H1 (cell line): ENCODE results near the gene TMEM97. TPM values are rescaled to one million over a fixed set of nuclear protein-coding genes. Genes with fewer than 3 reads are reported as not detected.

Experiments
- CTCF ChIA-PET: fragments of 300-600 bp; sonication (Branson Sonifier 250); formaldehyde crosslinking; loops from one replicate; lab custom pipeline; 2021; ENCODE audit not compliant: partially characterized antibody; lab: Charles Lee
- POLR2A ChIA-PET: fragments of 300-600 bp; sonication (Branson Sonifier 250); formaldehyde crosslinking; loops from one replicate; lab custom pipeline; 2021; ENCODE audit warnings: inconsistent platforms; ENCODE audit not compliant: partially characterized antibody; lab: Charles Lee
- DNase-seq, 2 experiments: peaks; one replicate each; pipeline versions ENCODE4 v3.0.0 to v3.0.0-alpha.2; 2010 to 2022; ENCODE audit warnings: low spot score in 2 of 2, low read depth in 1 of 2, mixed read lengths in 1 of 2
- FAIRE-seq: peaks from 2 replicates; lab custom pipeline; 2011; peaks lifted over from hg19 to GRCh38; lab: Jason Lieb, UNC
- H2AFZ ChIP-seq: 2 replicates; pipeline ENCODE4 v1.8.1; 2012; ENCODE audit warnings: low read length, inconsistent platforms
- H2AK5ac ChIP-seq: 2 replicates; pipeline ENCODE4 v1.6.1; 2013; ENCODE audit warnings: low read depth, low read length
- H2BK120ac ChIP-seq: replicated peaks from 2 replicates; pipeline ENCODE3; 2013; ENCODE audit warnings: low read depth, low read length, inconsistent platforms
- H2BK12ac ChIP-seq: 2 replicates; pipeline ENCODE4 v1.6.1; 2013; ENCODE audit warnings: low read depth, low read length
- H2BK15ac ChIP-seq: 2 replicates; pipeline ENCODE4 v1.6.1; 2013; ENCODE audit warnings: low read length
- H2BK20ac ChIP-seq: 2 replicates; pipeline ENCODE4 v1.6.1; 2013; ENCODE audit warnings: low read length
- H2BK5ac ChIP-seq: 2 replicates; pipeline ENCODE4 v1.6.1; 2013; ENCODE audit warnings: low read depth, low read length
- H3K14ac ChIP-seq: 2 replicates; pipeline ENCODE4 v1.6.1; 2013; ENCODE audit warnings: inconsistent platforms; ENCODE audit not compliant: insufficient read length
- H3K18ac ChIP-seq: 2 replicates; pipeline ENCODE4 v1.6.1; 2013; ENCODE audit warnings: low read length; ENCODE audit errors: extremely low read depth
- H3K23ac ChIP-seq: 2 replicates; pipeline ENCODE4 v1.6.1; 2013; ENCODE audit warnings: inconsistent platforms; ENCODE audit not compliant: insufficient read length
- H3K23me2 ChIP-seq: 2 replicates; pipeline ENCODE4 v1.6.1; 2013; ENCODE audit warnings: low read depth, low read length
- H3K27ac ChIP-seq: 2 replicates; pipeline ENCODE4 v1.6.1; 2011; ENCODE audit warnings: low read depth, low read length, inconsistent platforms
- H3K27me3 ChIP-seq, 4 experiments: replicated peaks in 1 of 4; 1 replicate in 1 of 4; 2 replicates in 3 of 4; pipeline versions ENCODE4 v1.6.1 to v1.8.1; 2011 to 2013; ENCODE audit warnings: low read length in 3 of 4, mild to moderate bottlenecking in 3 of 4, inconsistent platforms in 2 of 4, mixed read lengths in 2 of 4, moderate library complexity in 1 of 4; ENCODE audit not compliant: control insufficient read depth in 3 of 4, insufficient read depth in 3 of 4; ENCODE audit errors: extremely low read depth in 1 of 4
- H3K36me3 ChIP-seq, 4 experiments: 2 replicates each; pipeline versions ENCODE4 v1.6.1 to v1.8.1; 2011 to 2013; ENCODE audit warnings: mild to moderate bottlenecking in 4 of 4, low read length in 3 of 4, moderate library complexity in 2 of 4, control low read depth in 1 of 4, inconsistent platforms in 1 of 4; ENCODE audit not compliant: insufficient read depth in 4 of 4, control insufficient read depth in 2 of 4
- H3K4ac ChIP-seq: replicated peaks from 2 replicates; pipeline ENCODE3; 2013; ENCODE audit warnings: low read length, low read depth, mixed read lengths, inconsistent platforms; ENCODE audit not compliant: insufficient read length
- H3K4me1 ChIP-seq, 4 experiments: replicated peaks in 1 of 4; 1 replicate in 1 of 4; 2 replicates in 3 of 4; pipeline versions ENCODE4 v1.6.1 to v1.8.1; 2011 to 2013; ENCODE audit warnings: low read length in 3 of 4, inconsistent platforms in 2 of 4, mixed read lengths in 1 of 4; ENCODE audit not compliant: insufficient read depth in 4 of 4, control insufficient read depth in 3 of 4
- H3K4me2 ChIP-seq, 2 experiments: 2 replicates each; pipeline versions ENCODE4 v1.6.1 to v1.8.1; 2011 to 2013; ENCODE audit warnings: low read depth in 2 of 2, low read length in 2 of 2, control low read depth in 1 of 2, inconsistent platforms in 1 of 2, mild to moderate bottlenecking in 1 of 2; ENCODE audit not compliant: insufficient read depth in 1 of 2
- H3K4me3 ChIP-seq, 4 experiments: fragments of 200-600, 300-600 bp in 1 of 4; sonication (generic), shearing (Covaris generic), sonication (Bioruptor Twin) in 1 of 4; 2 replicates each; pipeline versions ENCODE4 v1.5.1 to v1.8.1; 2011 to 2016; ENCODE audit warnings: low read length in 4 of 4, low read depth in 3 of 4, control low read depth in 2 of 4, inconsistent platforms in 2 of 4, mild to moderate bottlenecking in 2 of 4, mixed read lengths in 1 of 4, moderate library complexity in 1 of 4; ENCODE audit not compliant: insufficient read depth in 2 of 4; ENCODE audit errors: extremely low read depth in 1 of 4
- H3K56ac ChIP-seq: replicated peaks from 2 replicates; pipeline ENCODE3; 2013; ENCODE audit warnings: low read depth, mild to moderate bottlenecking, mixed read lengths, low read length, inconsistent platforms; ENCODE audit not compliant: insufficient read length
- H3K79me1 ChIP-seq: 2 replicates; pipeline ENCODE4 v1.6.1; 2013; ENCODE audit warnings: low read depth, low read length, control low read depth
- H3K79me2 ChIP-seq, 2 experiments: 2 replicates each; pipeline versions ENCODE4 v1.6.1 to v1.8.1; 2012 to 2013; ENCODE audit warnings: low read length in 2 of 2, mild to moderate bottlenecking in 2 of 2, inconsistent platforms in 1 of 2; ENCODE audit not compliant: insufficient read depth in 2 of 2, control insufficient read depth in 1 of 2
- H3K9ac ChIP-seq, 4 experiments: replicated peaks in 1 of 4; 1 replicate in 1 of 4; 2 replicates in 3 of 4; pipeline versions ENCODE4 v1.6.1 to v1.8.1; 2011 to 2013; ENCODE audit warnings: low read depth in 3 of 4, low read length in 3 of 4, control low read depth in 2 of 4, mild to moderate bottlenecking in 2 of 4, moderate library complexity in 2 of 4, inconsistent platforms in 1 of 4; ENCODE audit errors: extremely low read depth in 1 of 4
- H3K9me3 ChIP-seq, 2 experiments: 2 replicates each; pipeline versions ENCODE4 v1.6.1 to v1.8.1; 2012 to 2013; ENCODE audit warnings: mild to moderate bottlenecking in 2 of 2, moderate library complexity in 2 of 2, control low read depth in 1 of 2, inconsistent platforms in 1 of 2, low read depth in 1 of 2, low read length in 1 of 2, mixed read lengths in 1 of 2; ENCODE audit not compliant: insufficient read depth in 2 of 2
- H4K20me1 ChIP-seq, 2 experiments: replicated peaks in 1 of 2; 2 replicates each; pipeline versions ENCODE3 to v1.8.1; 2011 to 2013; ENCODE audit warnings: inconsistent platforms in 2 of 2, low read length in 2 of 2, mild to moderate bottlenecking in 1 of 2; ENCODE audit not compliant: insufficient read depth in 2 of 2, control insufficient read depth in 1 of 2
- H4K5ac ChIP-seq: 2 replicates; pipeline ENCODE4 v1.6.1; 2013; ENCODE audit warnings: low read length, low read depth, mixed read lengths, inconsistent platforms; ENCODE audit not compliant: insufficient read length
- H4K8ac ChIP-seq: 2 replicates; pipeline ENCODE4 v1.8.0; 2013; ENCODE audit warnings: mild to moderate bottlenecking, moderate library complexity, low read length, inconsistent platforms; ENCODE audit not compliant: insufficient read depth; ENCODE audit errors: extremely low read depth
- H4K91ac ChIP-seq: replicated peaks from 2 replicates; pipeline ENCODE3; 2013; ENCODE audit warnings: low read length, mixed read lengths, inconsistent platforms; ENCODE audit not compliant: insufficient read length
- CREB1 ChIP-seq: IDR thresholded peaks from 2 replicates; pipeline ENCODE4 v1.6.1; 2012; ENCODE audit warnings: inconsistent platforms
- KDM4A ChIP-seq: IDR thresholded peaks from one replicate; pipeline ENCODE4 v1.7.1; 2012; ENCODE audit warnings: low read depth, mild to moderate bottlenecking, moderate library complexity, low read length, inconsistent platforms; ENCODE audit not compliant: severe bottlenecking
- SIX5 ChIP-seq: IDR thresholded peaks from 2 replicates; pipeline ENCODE4 v1.6.1; 2011; ENCODE audit warnings: mild to moderate bottlenecking, low read depth, low read length
- WGBS, 2 experiments: shearing (Covaris generic) in 1 of 2; methylation state at CpG; one replicate each; pipeline versions ENCODE4 v1.1.6 to v1.1.7; 2013 to 2015; ENCODE audit warnings: low lambda C conversion rate in 2 of 2, mixed read lengths in 2 of 2, inconsistent platforms in 1 of 2, low coverage in 1 of 2, missing lambda C conversion rate in 1 of 2; ENCODE audit not compliant: insufficient replicate concordance in 2 of 2, insufficient coverage in 1 of 2, insufficient read length in 1 of 2; ENCODE audit errors: extremely low coverage in 1 of 2, missing lambda C conversion rate in 1 of 2; 5-methylcytosine and 5-hydroxymethylcytosine counted together
- polyA plus RNA-seq, 7 experiments: library from polyadenylated mRNA; depleted of rRNA in 3 of 7; stranded (reverse) in 5 of 7; unstranded in 2 of 7; fragments of >200 nt in 5 of 7; fragments of 200-250 nt in 2 of 7; gene quantifications; 1 replicate in 5 of 7; 2 replicates in 1 of 7; 4 replicates in 1 of 7; pipeline versions ENCODE4 v1.2.1 to v1.2.3, GENCODE V29; 2011 to 2013; ENCODE audit warnings: missing spikeins in 2 of 7, mixed read lengths in 2 of 7
- total RNA-seq: library from RNA; stranded (reverse); fragmentation: NEBNext Ultra II Directional; extraction: Animal tissue kit (Norgen Biotek cat#: 25700); gene quantifications from 2 replicates; pipeline ENCODE4 v1.2.1, GENCODE V29; 2021

TMEM97 gene
- total and polyA plus RNA-seq, 2 of the 8 experiments (the other 6 are each of a cell fraction or from before 2014, with no cell fraction given), result 126 to 130 TPM

GRCh38 chr17:28270055-28270454 lies 48.9 kb upstream of the TMEM97 start:
- H3K4me2 ChIP-seq, result no peak overlapping the region
- no peak overlapping the region for H2BK5ac ChIP-seq
- no peaks in the 10 kb centered on the region for H3K23me2 ChIP-seq
- no peak overlapping the region for H3K9ac ChIP-seq
- H3K27ac ChIP-seq, result no peak overlapping the region
- no peak overlapping the region for H2AK5ac ChIP-seq
- no peak overlapping the region for H2BK120ac ChIP-seq
- H3K79me1 ChIP-seq, result no peaks in the 10 kb centered on the region
- H2AFZ ChIP-seq, result no peak overlapping the region
- H4K91ac ChIP-seq, result no peak overlapping the region
- no peak overlapping the region for H3K4me3 ChIP-seq
- no peak for FAIRE-seq
- no peak overlapping the region for H4K5ac ChIP-seq
- H3K14ac ChIP-seq, result no peak overlapping the region
- no peaks in the 10 kb centered on the region for H3K4me1 ChIP-seq
- no peak overlapping the region for H3K23ac ChIP-seq
- ChIA-PET POLR2A (interaction anchor here (0.6 kb wide), 1 partner anchor 1189 kb away, joined by 3 read pairs; no protein-coding TSS in a partner anchor), CTCF (interaction anchor here (0.6 to 2.3 kb wide), 4 partner anchors 11 to 79 kb away, joined by 3 to 6 read pairs (median 3); no protein-coding TSS in a partner anchor)
- H4K20me1 ChIP-seq, result no peaks in the 10 kb centered on the region
- TF ChIP-seq CREB1 (no peak), SIX5 (no peak), KDM4A (no peak)
- no peak overlapping the region for H4K8ac ChIP-seq
- no peak overlapping the region for H2BK20ac ChIP-seq
- H2BK12ac ChIP-seq, result no peak overlapping the region
- H3K27me3 ChIP-seq, result no peaks in the 10 kb centered on the region
- no peak for DNase-seq
- no peaks in the 10 kb centered on the region for H3K36me3 ChIP-seq
- WGBS, 2 experiments, result 91% methylated on average over 2 of the region's 2 CpGs; no CpG with 5 or more reads in 1 of the 2 experiments
- no peak overlapping the region for H3K56ac ChIP-seq
- H3K9me3 ChIP-seq, result peaks cover 14 to 16% of the 10 kb centered on the region in 2 experiments; a peak in 3 of 4 replicates
- no peak overlapping the region for H2BK15ac ChIP-seq
- no peaks in the 10 kb centered on the region for H3K79me2 ChIP-seq
- H3K4ac ChIP-seq, result no peak overlapping the region
- H3K18ac ChIP-seq, result no peak overlapping the region
